T-helper 1 cell treated with Interleukin-12 subunit alpha and Interleukin-12 subunit beta and Interleukin-4 antibody, amounts not matched to agents 30 ng/mL and 1 ng/mL, for 36 hours (primary cell): ENCODE results near the gene CAMKK2. TPM values are rescaled to one million over a fixed set of nuclear protein-coding genes. Genes with fewer than 3 reads are reported as not detected.

Experiments used
- intact Hi-C: fragments of 100-400 bp; cut with micrococcal nuclease; formaldehyde crosslinking; loops from one replicate; pipeline ENCODE4 v1.15.1; 2024
- total RNA-seq: library from RNA; stranded (reverse); gene quantifications from 2 replicates; pipeline ENCODE4 v1.2.3, GENCODE V29; 2022

The CAMKK2 gene
- total RNA-seq, 1 donor from 2014 or later: 32.1 TPM

- intact Hi-C loops: no loop called here
These were observed 47.9 kb downstream of the CAMKK2 start for GRCh38 chr12:121248622-121249021.

- intact Hi-C loops: no loop called here
These were observed 49.5 kb downstream of the CAMKK2 start for GRCh38 chr12:121246893-121247557.

- intact Hi-C loops: no loop called here
These were observed 50.6 kb downstream of the CAMKK2 start for GRCh38 chr12:121245951-121246350.

- intact Hi-C loops: no loop called here
These were observed 51.5 kb downstream of the CAMKK2 start for GRCh38 chr12:121245031-121245430.

GRCh38 chr12:121241156-121241970, 55.1 kb downstream of the CAMKK2 start:
- intact Hi-C loops: loop anchor here (2.0 kb wide), 1 partner anchor 17 kb away; no protein-coding TSS in a partner anchor

- intact Hi-C loops: loop anchor here (1.0 to 2.0 kb wide), 3 partner anchors 10 to 56 kb away; partner anchors contain the start of gene CAMKK2
These were observed 55.9 kb downstream of the CAMKK2 start for GRCh38 chr12:121240484-121241101.

GRCh38 chr12:121240062-121240420, 56.5 kb downstream of the CAMKK2 start:
- intact Hi-C loops: loop anchor here (1.0 to 2.0 kb wide), 3 partner anchors 10 to 56 kb away; partner anchors contain the start of gene CAMKK2

- intact Hi-C loops: loop anchor here (1.0 to 2.0 kb wide), 4 partner anchors 9 to 57 kb away; partner anchors contain the start of genes CAMKK2 and P2RX4
These were observed 57.0 kb downstream of the CAMKK2 start for GRCh38 chr12:121239351-121240061.

- intact Hi-C loops: loop anchor here (1.0 kb wide), 1 partner anchor 28 kb away; the partner anchor contains the start of gene P2RX4
These were observed 57.7 kb downstream of the CAMKK2 start for GRCh38 chr12:121238604-121239350.

- intact Hi-C loops: no loop called here
These were observed 58.4 kb downstream of the CAMKK2 start for GRCh38 chr12:121238086-121238485.

- intact Hi-C loops: no loop called here
These were observed 59.1 kb downstream of the CAMKK2 start for GRCh38 chr12:121237415-121237814.

GRCh38 chr12:121236776-121237175, 59.7 kb downstream of the CAMKK2 start:
- intact Hi-C loops: no loop called here

GRCh38 chr12:121233628-121234020, 62.9 kb downstream of the CAMKK2 start:
- intact Hi-C loops: no loop called here

GRCh38 chr12:121232977-121233627, 63.4 kb downstream of the CAMKK2 start:
- intact Hi-C loops: no loop called here

GRCh38 chr12:121232163-121232562, 64.3 kb downstream of the CAMKK2 start:
- intact Hi-C loops: no loop called here

- intact Hi-C loops: loop anchor here (1.0 kb wide), 3 partner anchors 10 to 170 kb away; no protein-coding TSS in a partner anchor
These were observed 66.0 kb downstream of the CAMKK2 start for GRCh38 chr12:121230538-121230907.

- intact Hi-C loops: loop anchor here (1.0 kb wide), 3 partner anchors 10 to 170 kb away; no protein-coding TSS in a partner anchor
These were observed 66.5 kb downstream of the CAMKK2 start for GRCh38 chr12:121229826-121230537.

GRCh38 chr12:121228919-121229665, 67.4 kb downstream of the CAMKK2 start:
- intact Hi-C loops: no loop called here
